Tibial artery (tissue), 4 donors: ENCODE data around the gene PYGO2.

Experiments used
- DNase-seq, 2 donors: peaks; one replicate each; pipeline ENCODE4 v3.0.0-alpha.2; 2019
- H3K27ac ChIP-seq, 2 donors: fragments of 200-600 bp; sonication (generic) in 1 of 2; 1 replicate in 1 of 2; 2 replicates in 1 of 2; pipeline ENCODE4 v1.5.1; 2018 to 2019; ENCODE audit warnings: mild to moderate bottlenecking in 1 of 2
- H3K27me3 ChIP-seq, 2 donors: fragments of 200-600 bp; sonication (generic) in 1 of 2; one replicate each; pipeline versions ENCODE4 v1.5.1 to v1.6.0; 2016 to 2019
- H3K36me3 ChIP-seq, 3 donors: fragments of 200-600 bp; sonication (generic) in 2 of 3; one replicate each; pipeline ENCODE4 v1.5.1; 2016 to 2019; ENCODE audit warnings: mild to moderate bottlenecking in 2 of 3
- H3K4me1 ChIP-seq, 4 donors: fragments of 200-600 bp; sonication (generic) in 2 of 4; 1 replicate in 3 of 4; 2 replicates in 1 of 4; pipeline ENCODE4 v1.5.1; 2016 to 2019
- H3K4me3 ChIP-seq, 2 donors: fragments of 200-600 bp; sonication (generic) in 1 of 2; 1 replicate in 1 of 2; 2 replicates in 1 of 2; pipeline ENCODE4 v1.5.1; 2018 to 2019; ENCODE audit warnings: mild to moderate bottlenecking in 2 of 2
- H3K9me3 ChIP-seq, 3 donors: fragments of 200-600 bp; sonication (generic) in 1 of 3; one replicate each; pipeline ENCODE4 v1.5.1; 2016 to 2019
- CTCF ChIP-seq, 2 experiments: fragments of 200-600 bp in 1 of 2; fragments of 450-650 bp in 1 of 2; IDR thresholded peaks; one replicate each; pipeline ENCODE4 v1.5.1; 2017 to 2019; ENCODE audit warnings: antibody characterized with exemption in 2 of 2, mild to moderate bottlenecking in 1 of 2, moderate library complexity in 1 of 2
- intact Hi-C: fragments of 100-400 bp; cut with DNase I; formaldehyde crosslinking; loops from one replicate; pipeline ENCODE4 v1.15.0; 2023; ENCODE audit warnings: low total_unique reads

Gene PYGO2

GRCh38 chr1:154993572-154994268 is 32.1 kb upstream of the PYGO2 start, which contains the start of gene LENEP:
Gene LENEP, plus strand, starts transcription at chr1:154993586. Its CDS starts 22 bp downstream, at chr1:154993608.
- no peak within 1 kb of the TSS for H3K27ac ChIP-seq

GRCh38 chr1:154992721-154993571 is 31.4 kb upstream of the PYGO2 start:
- H3K27ac ChIP-seq: no peak overlapping the region
- peaks cover 0 to 4% (median 0%) of the 10 kb centered on the region in 4 donors for H3K4me1 ChIP-seq
- no peak overlapping the region for H3K4me3 ChIP-seq
- H3K9me3 ChIP-seq: no peaks in the 10 kb centered on the region
- peaks cover 8 to 58% (median 18%) of the 10 kb centered on the region in 3 donors for H3K36me3 ChIP-seq
- DNase-seq: peak in 1 of 2 donors; percentile 12
- H3K27me3 ChIP-seq: no peaks in the 10 kb centered on the region
- no peak for TF ChIP-seq CTCF (IDR thresholded peaks at IDR 0.05)
- intact Hi-C loops: no loop called here

More at GRCh38 chr1:154993572-154994268, 32.1 kb upstream of the PYGO2 start, which contains the start of gene LENEP:
- Histone ChIP-seq H3K4me1 (peaks cover 0 to 6% (median under 1%) of the 10 kb centered on the region in 4 donors), H3K27me3 (no peaks in the 10 kb centered on the region), H3K36me3 (peaks cover under 1 to 50% (median 11%) of the 10 kb centered on the region in 3 donors), H3K9me3 (no peaks in the 10 kb centered on the region), H3K4me3 (no peak within 1 kb of the TSS)
- intact Hi-C loops: no loop called here
- peak in 1 of 2 donors; percentile 17 for DNase-seq
- TF ChIP-seq CTCF (IDR thresholded peaks at IDR 0.05): no peak

GRCh38 chr1:154990276-154990675 is 28.7 kb upstream of the PYGO2 start:
- H3K4me1 ChIP-seq: peaks cover 0 to 4% (median 0%) of the 10 kb centered on the region in 4 donors
- no peaks in the 10 kb centered on the region for H3K9me3 ChIP-seq
- no peaks in the 10 kb centered on the region for H3K27me3 ChIP-seq
- no peak for DNase-seq
- TF ChIP-seq CTCF (IDR thresholded peaks at IDR 0.05): no peak
- no peak overlapping the region for H3K27ac ChIP-seq
- H3K4me3 ChIP-seq: no peak overlapping the region
- intact Hi-C loops: no loop called here
- peaks cover 11 to 71% (median 24%) of the 10 kb centered on the region in 3 donors for H3K36me3 ChIP-seq

- H3K4me3 ChIP-seq: no peak overlapping the region
- no peaks in the 10 kb centered on the region for H3K9me3 ChIP-seq
- no peak overlapping the region for H3K27ac ChIP-seq
- TF ChIP-seq CTCF (IDR thresholded peaks at IDR 0.05): no peak
- no peaks in the 10 kb centered on the region for H3K27me3 ChIP-seq
- intact Hi-C loops: no loop called here
- DNase-seq: no peak
- H3K4me1 ChIP-seq: peaks cover 0 to 3% (median under 1%) of the 10 kb centered on the region in 4 donors
- peaks cover 11 to 71% (median 24%) of the 10 kb centered on the region in 3 donors for H3K36me3 ChIP-seq
Measured at GRCh38 chr1:154989195-154989860, 27.7 kb upstream of the PYGO2 start.
